ENCODE results near the gene FBXO7. TPM values are rescaled to one million over a fixed set of nuclear protein-coding genes. Genes with fewer than 3 reads are reported as not detected.

The FBXO7 gene
- total RNA-seq, 1 experiment from 2014 or later = 96.7 TPM

Other genes starting within 250 kb of the FBXO7 start
- 0.53 and 1.2 TPM in 2 replicates for gene SLC5A4, start 219.5 kb upstream of the FBXO7 start, total RNA-seq (2014; rRNA removed; shearing (Covaris generic))
- gene RFPL3, start 116.9 kb upstream of the FBXO7 start, total RNA-seq (2014; rRNA removed; shearing (Covaris generic)) = not detected in 2 replicates
- 86.6 and 101 TPM in 2 replicates for gene RTCB, start 62.6 kb upstream of the FBXO7 start, total RNA-seq (2014; rRNA removed; shearing (Covaris generic))
- gene BPIFC, start 10.4 kb upstream of the FBXO7 start, total RNA-seq (2014; rRNA removed; shearing (Covaris generic)) = not detected in 2 replicates